ENCODE measurements around the gene PKD1L1. TPM values are rescaled to one million over a fixed set of nuclear protein-coding genes. Genes with fewer than 3 reads are reported as not detected.

The PKD1L1 gene
- total RNA-seq, 4 donors from 2014 or later, result 0.18 to 0.83 (median 0.44) TPM

GRCh38 chr7:47912332-47912731, 35.9 kb downstream of the PKD1L1 start:
- Histone ChIP-seq H3K9me3 (no peaks in the 10 kb centered on the region), H3K36me3 (no peaks in the 10 kb centered on the region), H3K27ac (no peak overlapping the region), H3K4me1 (no peaks in the 10 kb centered on the region), H3K27me3 (no peaks in the 10 kb centered on the region), H3K4me3 (no peak overlapping the region)
- TF ChIP-seq, protein P1, sequence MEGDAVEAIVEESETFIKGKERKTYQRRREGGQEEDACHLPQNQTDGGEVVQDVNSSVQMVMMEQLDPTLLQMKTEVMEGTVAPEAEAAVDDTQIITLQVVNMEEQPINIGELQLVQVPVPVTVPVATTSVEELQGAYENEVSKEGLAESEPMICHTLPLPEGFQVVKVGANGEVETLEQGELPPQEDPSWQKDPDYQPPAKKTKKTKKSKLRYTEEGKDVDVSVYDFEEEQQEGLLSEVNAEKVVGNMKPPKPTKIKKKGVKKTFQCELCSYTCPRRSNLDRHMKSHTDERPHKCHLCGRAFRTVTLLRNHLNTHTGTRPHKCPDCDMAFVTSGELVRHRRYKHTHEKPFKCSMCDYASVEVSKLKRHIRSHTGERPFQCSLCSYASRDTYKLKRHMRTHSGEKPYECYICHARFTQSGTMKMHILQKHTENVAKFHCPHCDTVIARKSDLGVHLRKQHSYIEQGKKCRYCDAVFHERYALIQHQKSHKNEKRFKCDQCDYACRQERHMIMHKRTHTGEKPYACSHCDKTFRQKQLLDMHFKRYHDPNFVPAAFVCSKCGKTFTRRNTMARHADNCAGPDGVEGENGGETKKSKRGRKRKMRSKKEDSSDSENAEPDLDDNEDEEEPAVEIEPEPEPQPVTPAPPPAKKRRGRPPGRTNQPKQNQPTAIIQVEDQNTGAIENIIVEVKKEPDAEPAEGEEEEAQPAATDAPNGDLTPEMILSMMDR (IDR thresholded peaks at IDR 0.05), result no peak
- no peak for TF ChIP-seq POLR2A (IDR thresholded peaks at IDR 0.05)
- DNase-seq, result no peak

- H3K9me3 ChIP-seq, result no peaks in the 10 kb centered on the region
- no peak overlapping the region for H3K4me3 ChIP-seq
- no peak for TF ChIP-seq POLR2A (IDR thresholded peaks at IDR 0.05)
- TF ChIP-seq, protein P1 (IDR thresholded peaks at IDR 0.05), result no peak
- H3K4me1 ChIP-seq, result no peaks in the 10 kb centered on the region
- H3K36me3 ChIP-seq, result no peaks in the 10 kb centered on the region
- no peaks in the 10 kb centered on the region for H3K27me3 ChIP-seq
- H3K27ac ChIP-seq, result no peak overlapping the region
- DNase-seq, result no peak
These were observed 39.5 kb downstream of the PKD1L1 start for GRCh38 chr7:47908720-47909119.

DNA sequence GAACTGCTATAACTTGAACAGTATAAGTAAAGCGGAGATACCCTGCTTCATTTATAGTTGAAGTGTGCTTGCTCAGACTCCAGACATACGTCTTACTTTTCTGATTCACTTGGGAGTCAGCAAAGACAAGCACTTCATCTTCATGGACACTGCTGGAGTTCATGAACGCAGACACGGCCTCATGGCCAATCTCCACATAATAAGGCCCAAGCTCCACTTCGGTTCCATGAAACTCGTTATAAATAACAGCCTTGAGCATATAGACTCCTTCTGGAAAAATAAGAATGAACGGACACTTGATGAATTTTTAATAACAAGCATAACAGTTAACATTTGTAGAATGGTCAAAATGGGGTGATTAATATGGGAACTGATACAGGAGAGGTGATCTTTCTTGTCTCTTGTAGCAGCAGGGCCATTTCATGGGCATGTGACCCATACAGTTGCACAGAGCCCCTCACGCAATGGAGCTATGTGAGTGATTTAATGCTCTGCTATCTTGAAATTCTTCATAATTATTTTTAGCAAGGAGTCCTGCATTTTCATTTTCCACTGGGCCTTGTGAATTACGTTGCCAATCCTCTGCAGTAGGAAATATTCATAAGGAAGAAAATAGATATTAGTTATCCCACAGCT, 40.2 kb downstream of the PKD1L1 start:
- TF ChIP-seq POLR2A (IDR thresholded peaks at IDR 0.05), result no peak
- TF ChIP-seq, protein P1 (IDR thresholded peaks at IDR 0.05), result no peak
- H3K36me3 ChIP-seq, result no peaks in the 10 kb centered on the region
- no peak for DNase-seq
- no peaks in the 10 kb centered on the region for H3K27me3 ChIP-seq
- no peak overlapping the region for H3K4me3 ChIP-seq
- no peak overlapping the region for H3K27ac ChIP-seq
- H3K9me3 ChIP-seq, result no peaks in the 10 kb centered on the region
- no peaks in the 10 kb centered on the region for H3K4me1 ChIP-seq

- Histone ChIP-seq H3K27ac (no peak overlapping the region), H3K4me1 (no peaks in the 10 kb centered on the region)
- TF ChIP-seq, protein P1 (IDR thresholded peaks at IDR 0.05), result no peak
- TF ChIP-seq POLR2A (IDR thresholded peaks at IDR 0.05), result no peak
These were observed 41.4 kb downstream of the PKD1L1 start for GRCh38 chr7:47906883-47907282.

GRCh38 chr7:47905076-47905920, 43.0 kb downstream of the PKD1L1 start:
- Histone ChIP-seq H3K27ac (no peak overlapping the region), H3K9me3 (no peaks in the 10 kb centered on the region), H3K36me3 (no peaks in the 10 kb centered on the region), H3K27me3 (no peaks in the 10 kb centered on the region), H3K4me3 (no peak overlapping the region), H3K4me1 (no peaks in the 10 kb centered on the region)
- no peak for DNase-seq
- TF ChIP-seq POLR2A (IDR thresholded peaks at IDR 0.05), result no peak

More at GRCh38 chr7:47906883-47907282, 41.4 kb downstream of the PKD1L1 start:
- no peaks in the 10 kb centered on the region for H3K27me3 ChIP-seq
- no peaks in the 10 kb centered on the region for H3K36me3 ChIP-seq
- DNase-seq, result no peak
- no peaks in the 10 kb centered on the region for H3K9me3 ChIP-seq
- H3K4me3 ChIP-seq, result no peak overlapping the region

GRCh38 chr7:47902013-47902412, 46.3 kb downstream of the PKD1L1 start:
- TF ChIP-seq POLR2A (IDR thresholded peaks at IDR 0.05), result no peak
- TF ChIP-seq, protein P1 (IDR thresholded peaks at IDR 0.05), result no peak
- Histone ChIP-seq H3K27me3 (no peaks in the 10 kb centered on the region), H3K4me3 (no peak overlapping the region)

More at GRCh38 chr7:47902013-47902412, 46.3 kb downstream of the PKD1L1 start:
- Histone ChIP-seq H3K4me1 (no peaks in the 10 kb centered on the region), H3K9me3 (no peaks in the 10 kb centered on the region), H3K27ac (no peak overlapping the region), H3K36me3 (no peaks in the 10 kb centered on the region)
- no peak for DNase-seq
